ENCODE measurements around the gene PJA2.

- TF ChIP-seq, protein P1, sequence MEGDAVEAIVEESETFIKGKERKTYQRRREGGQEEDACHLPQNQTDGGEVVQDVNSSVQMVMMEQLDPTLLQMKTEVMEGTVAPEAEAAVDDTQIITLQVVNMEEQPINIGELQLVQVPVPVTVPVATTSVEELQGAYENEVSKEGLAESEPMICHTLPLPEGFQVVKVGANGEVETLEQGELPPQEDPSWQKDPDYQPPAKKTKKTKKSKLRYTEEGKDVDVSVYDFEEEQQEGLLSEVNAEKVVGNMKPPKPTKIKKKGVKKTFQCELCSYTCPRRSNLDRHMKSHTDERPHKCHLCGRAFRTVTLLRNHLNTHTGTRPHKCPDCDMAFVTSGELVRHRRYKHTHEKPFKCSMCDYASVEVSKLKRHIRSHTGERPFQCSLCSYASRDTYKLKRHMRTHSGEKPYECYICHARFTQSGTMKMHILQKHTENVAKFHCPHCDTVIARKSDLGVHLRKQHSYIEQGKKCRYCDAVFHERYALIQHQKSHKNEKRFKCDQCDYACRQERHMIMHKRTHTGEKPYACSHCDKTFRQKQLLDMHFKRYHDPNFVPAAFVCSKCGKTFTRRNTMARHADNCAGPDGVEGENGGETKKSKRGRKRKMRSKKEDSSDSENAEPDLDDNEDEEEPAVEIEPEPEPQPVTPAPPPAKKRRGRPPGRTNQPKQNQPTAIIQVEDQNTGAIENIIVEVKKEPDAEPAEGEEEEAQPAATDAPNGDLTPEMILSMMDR (conservative IDR thresholded peaks at IDR 0.05): no peak
- no peak for TF ChIP-seq ZFX (IDR thresholded peaks at IDR 0.05)
Observed at GRCh38 chr5:109454731-109455505, 45.1 kb upstream of the PJA2 start.

Measured in C4-2B (cell line).